ENCODE data around the gene CALML5. TPM values are rescaled to one million over a fixed set of nuclear protein-coding genes. Genes with fewer than 3 reads are reported as not detected.

The CALML5 gene
- total RNA-seq, 4 donors from 2014 or later = not detected

GRCh38 chr10:5456563-5456962 lies 42.8 kb downstream of the CALML5 start:
- TF ChIP-seq POLR2A (IDR thresholded peaks at IDR 0.05) = no peak
- no peak for TF ChIP-seq POLR2AphosphoS5 (IDR thresholded peaks at IDR 0.05)
- TF ChIP-seq EP300 (IDR thresholded peaks at IDR 0.05; ENCODE audit: low read depth) = no peak
- no peak for TF ChIP-seq CTCF (IDR thresholded peaks at IDR 0.05)
- H3K4me3 ChIP-seq = no peak overlapping the region
- intact Hi-C loops (cut with DNase I; ENCODE audit: low total_unique reads) (loop anchor here (10.0 kb wide), 1 partner anchor 108 kb away; no protein-coding TSS in a partner anchor), in situ Hi-C loops (cut with MboI; ENCODE audit: low pct_ligation_motif_present in 1 of 4, low pct_unique_long_range_greater_than_20kb in 1 of 4, low sequenced_read_pairs in 3 of 4) (no loop called here)
- H3K27ac ChIP-seq = no peak overlapping the region
- 70 to 90% methylated on average over 3 to 12 of the region's 12 CpGs for WGBS, 2 donors (ENCODE audit: low coverage in 1 of 2)
- peaks cover 0 to 16% (median 8%) of the 10 kb centered on the region in 4 donors for H3K4me1 ChIP-seq
- peaks cover 0 to 62% (median 31%) of the 10 kb centered on the region in 4 donors for H3K36me3 ChIP-seq
- no peak for DNase-seq
- H3K27me3 ChIP-seq = no peaks in the 10 kb centered on the region
- H3K9me3 ChIP-seq = no peaks in the 10 kb centered on the region

GRCh38 chr10:5453749-5454489 lies 45.5 kb downstream of the CALML5 start:
- Histone ChIP-seq H3K27ac (peak overlapping the region; percentile 30 to 92 (median 45)), H3K4me1 (peaks cover 0 to 33% (median 24%) of the 10 kb centered on the region in 4 donors), H3K27me3 (no peaks in the 10 kb centered on the region), H3K36me3 (peaks cover 0 to 62% (median 31%) of the 10 kb centered on the region in 4 donors), H3K4me3 (no peak overlapping the region), H3K9me3 (no peaks in the 10 kb centered on the region)
- no peak for DNase-seq
- intact Hi-C loops (cut with DNase I; ENCODE audit: low total_unique reads) = loop anchor here (10.0 kb wide), 1 partner anchor 111 kb away; no protein-coding TSS in a partner anchor
- in situ Hi-C loops (cut with MboI; ENCODE audit: low pct_ligation_motif_present in 1 of 4, low pct_unique_long_range_greater_than_20kb in 1 of 4, low sequenced_read_pairs in 3 of 4) = no loop called here
- no peak for TF ChIP-seq EP300 (IDR thresholded peaks at IDR 0.05; ENCODE audit: low read depth)
- no peak for TF ChIP-seq POLR2A (IDR thresholded peaks at IDR 0.05)
- TF ChIP-seq CTCF (IDR thresholded peaks at IDR 0.05) = no peak
- peak in 1 of 3 donors; percentile 15 for TF ChIP-seq POLR2AphosphoS5 (IDR thresholded peaks at IDR 0.05)
- WGBS, 2 donors (ENCODE audit: low coverage in 1 of 2) = 60 to 64% methylated on average over 11 to 13 of the region's 13 CpGs

GRCh38 chr10:5450605-5451384 lies 48.6 kb downstream of the CALML5 start:
- DNase-seq = no peak
- intact Hi-C loops (cut with DNase I; ENCODE audit: low total_unique reads) = loop anchor here (10.0 kb wide), 1 partner anchor 114 kb away; no protein-coding TSS in a partner anchor
- Histone ChIP-seq H3K9me3 (no peaks in the 10 kb centered on the region), H3K27ac (peak overlapping the region; percentile 84 to 94 (median 90)), H3K27me3 (no peaks in the 10 kb centered on the region), H3K4me3 (peak overlapping the region in 1 of 4 donors; percentile 75), H3K4me1 (peaks cover 3 to 38% (median 30%) of the 10 kb centered on the region in 4 donors), H3K36me3 (peaks cover 0 to 37% (median 18%) of the 10 kb centered on the region in 4 donors)
- WGBS, 2 donors (ENCODE audit: low coverage in 1 of 2) = 44 to 48% methylated on average over 4 of the region's 4 CpGs
- TF ChIP-seq POLR2A (IDR thresholded peaks at IDR 0.05) (no peak), POLR2AphosphoS5 (IDR thresholded peaks at IDR 0.05) (peak in 1 of 3 donors; percentile 33)
- in situ Hi-C loops (cut with MboI; ENCODE audit: low pct_ligation_motif_present in 1 of 4, low pct_unique_long_range_greater_than_20kb in 1 of 4, low sequenced_read_pairs in 3 of 4) = no loop called here

- 31 to 42% methylated on average over 4 to 8 of the region's 8 CpGs for WGBS, 2 donors (ENCODE audit: low coverage in 1 of 2)
- Histone ChIP-seq H3K4me1 (peaks cover 6 to 48% (median 39%) of the 10 kb centered on the region in 4 donors), H3K4me3 (peak overlapping the region in 3 of 4 donors; percentile 40 to 75 (median 52)), H3K9me3 (no peaks in the 10 kb centered on the region), H3K27ac (peak overlapping the region; percentile 84 to 94 (median 90)), H3K36me3 (peaks cover 0 to 28% (median 14%) of the 10 kb centered on the region in 4 donors), H3K27me3 (no peaks in the 10 kb centered on the region)
- no peak for DNase-seq
- in situ Hi-C loops (cut with MboI; ENCODE audit: low pct_ligation_motif_present in 1 of 4, low pct_unique_long_range_greater_than_20kb in 1 of 4, low sequenced_read_pairs in 3 of 4) = loop anchor here in 3 of 4 donors (10.0 to 25.0 kb wide), 2 partner anchors 175 to 412 kb away; no protein-coding TSS in a partner anchor
- peak in 2 of 3 donors; percentile 58 to 82 for TF ChIP-seq POLR2AphosphoS5 (IDR thresholded peaks at IDR 0.05)
- TF ChIP-seq CTCF (IDR thresholded peaks at IDR 0.05) = peak in 2 of 5 experiments; percentile 21 to 28
- peak; percentile 23 for TF ChIP-seq POLR2A (IDR thresholded peaks at IDR 0.05)
- TF ChIP-seq EP300 (IDR thresholded peaks at IDR 0.05; ENCODE audit: low read depth) = no peak
- intact Hi-C loops (cut with DNase I; ENCODE audit: low total_unique reads) = loop anchor here (10.0 kb wide), 2 partner anchors 115 to 425 kb away; no protein-coding TSS in a partner anchor
These were observed 49.5 kb downstream of the CALML5 start for GRCh38 chr10:5449823-5450222.

All from transverse colon (tissue), 4 donors.